H9 (cell line): ENCODE results near the gene LHPP. TPM values are rescaled to one million over a fixed set of nuclear protein-coding genes. Genes with fewer than 3 reads are reported as not detected.

ENCODE experiments used
- DNase-seq: peaks from one replicate; pipeline ENCODE4 v3.0.0-alpha.2; 2017
- H2AFZ ChIP-seq: one replicate; pipeline ENCODE4 v1.6.1; 2013; ENCODE audit warnings: mild to moderate bottlenecking, low read length, control low read depth, moderate library complexity
- H2AK5ac ChIP-seq: 2 replicates; pipeline ENCODE4 v1.6.1; 2013; ENCODE audit warnings: low read length, control low read depth, mixed read lengths; ENCODE audit not compliant: insufficient read length
- H2BK120ac ChIP-seq: one replicate; pipeline ENCODE4 v1.6.1; 2013; ENCODE audit warnings: low read depth, mild to moderate bottlenecking, low read length, control low read depth, inconsistent platforms; ENCODE audit not compliant: poor library complexity, severe bottlenecking
- H2BK12ac ChIP-seq: 2 replicates; pipeline ENCODE4 v1.6.1; 2013; ENCODE audit warnings: low read length, control low read depth, mixed read lengths, low read depth; ENCODE audit not compliant: insufficient read length
- H2BK15ac ChIP-seq: 2 replicates; pipeline ENCODE4 v1.6.1; 2013; ENCODE audit warnings: low read depth, low read length, control low read depth
- H2BK20ac ChIP-seq: one replicate; pipeline ENCODE4 v1.6.1; 2013; ENCODE audit warnings: low read depth, mild to moderate bottlenecking, low read length, control low read depth, inconsistent platforms; ENCODE audit not compliant: poor library complexity, severe bottlenecking
- H2BK5ac ChIP-seq: 2 replicates; pipeline ENCODE4 v1.6.1; 2013; ENCODE audit warnings: low read length, control low read depth, mixed read lengths; ENCODE audit not compliant: insufficient read length
- H3K14ac ChIP-seq: 2 replicates; pipeline ENCODE4 v1.6.1; 2013; ENCODE audit warnings: low read length, control low read depth; ENCODE audit not compliant: insufficient read depth
- H3K18ac ChIP-seq: 2 replicates; pipeline ENCODE4 v1.6.1; 2013; ENCODE audit warnings: low read depth, mild to moderate bottlenecking, mixed read lengths, low read length, control low read depth; ENCODE audit not compliant: insufficient read length
- H3K23ac ChIP-seq: 2 replicates; pipeline ENCODE4 v1.6.1; 2013; ENCODE audit warnings: low read length, control low read depth, mixed read lengths, low read depth; ENCODE audit not compliant: insufficient read length
- H3K23me2 ChIP-seq: 2 replicates; pipeline ENCODE4 v1.6.1; 2013; ENCODE audit warnings: low read depth, mild to moderate bottlenecking, mixed read lengths, low read length, control low read depth; ENCODE audit not compliant: insufficient read length, poor library complexity, severe bottlenecking
- H3K27ac ChIP-seq: 2 replicates; pipeline ENCODE4 v1.5.1; 2013; ENCODE audit warnings: low read length, control low read depth, mixed read lengths, low read depth; ENCODE audit not compliant: insufficient read length
- H3K27me3 ChIP-seq: 2 replicates; pipeline ENCODE4 v1.6.1; 2013; ENCODE audit warnings: low read length, control low read depth, inconsistent platforms; ENCODE audit not compliant: insufficient read depth
- H3K4ac ChIP-seq: 2 replicates; pipeline ENCODE4 v1.6.1; 2013; ENCODE audit warnings: low read depth, mild to moderate bottlenecking, control low read depth, inconsistent platforms, low read length, moderate library complexity
- H3K4me1 ChIP-seq: 2 replicates; pipeline ENCODE4 v1.6.1; 2013; ENCODE audit warnings: low read length, control low read depth, inconsistent platforms; ENCODE audit not compliant: insufficient read depth
- H3K4me2 ChIP-seq: 2 replicates; pipeline ENCODE4 v1.6.1; 2013; ENCODE audit warnings: low read length, control low read depth, mixed read lengths; ENCODE audit not compliant: insufficient read length, insufficient read depth
- H3K56ac ChIP-seq: 2 replicates; pipeline ENCODE4 v1.6.1; 2013; ENCODE audit warnings: low read depth, mild to moderate bottlenecking, mixed read lengths, low read length, control low read depth; ENCODE audit not compliant: insufficient read length
- H3K79me1 ChIP-seq: 2 replicates; pipeline ENCODE4 v1.6.1; 2013; ENCODE audit warnings: low read depth, mild to moderate bottlenecking, moderate library complexity, low read length, control low read depth, inconsistent platforms; ENCODE audit not compliant: insufficient read depth, poor library complexity, severe bottlenecking
- H3K79me2 ChIP-seq: 2 replicates; pipeline ENCODE4 v1.6.1; 2013; ENCODE audit warnings: low read length, control low read depth, inconsistent platforms; ENCODE audit not compliant: insufficient read depth
- H3K9ac ChIP-seq: 2 replicates; pipeline ENCODE4 v1.6.1; 2013; ENCODE audit warnings: low read length, control low read depth, mixed read lengths; ENCODE audit not compliant: insufficient read length; ENCODE audit errors: extremely low read depth
- H3K9me3 ChIP-seq: one replicate; pipeline ENCODE4 v1.6.1; 2013; ENCODE audit warnings: low read depth, low read length, inconsistent platforms; ENCODE audit not compliant: control insufficient read depth
- H3T11ph ChIP-seq: one replicate; pipeline ENCODE4 v1.6.1; 2013; ENCODE audit warnings: mild to moderate bottlenecking, low read length, control low read depth, inconsistent platforms
- H4K20me1 ChIP-seq: one replicate; pipeline ENCODE4 v1.6.1; 2013; ENCODE audit not compliant: control insufficient read depth, insufficient read length, insufficient read depth
- H4K5ac ChIP-seq: 2 replicates; pipeline ENCODE4 v1.6.1; 2013; ENCODE audit warnings: low read depth, mild to moderate bottlenecking, mixed read lengths, low read length, control low read depth; ENCODE audit not compliant: insufficient read length
- H4K8ac ChIP-seq: replicated peaks from 2 replicates; pipeline ENCODE4 v1.6.1; 2013; ENCODE audit warnings: low read length, control low read depth, mixed read lengths, low read depth; ENCODE audit not compliant: insufficient read length
- H4K91ac ChIP-seq: 2 replicates; pipeline ENCODE4 v1.6.1; 2013; ENCODE audit warnings: low read depth, mild to moderate bottlenecking, moderate library complexity, mixed read lengths, low read length, control low read depth; ENCODE audit not compliant: insufficient read length
- H3K27ac Mint-ChIP-seq, 3 experiments: 2 replicates in 2 of 3; 3 replicates in 1 of 3; pipeline ENCODE4 v1.8.0; 2020 to 2021; ENCODE audit warnings: mixed read lengths in 3 of 3, mild to moderate bottlenecking in 1 of 3, moderate library complexity in 1 of 3
- H3K27me3 Mint-ChIP-seq: 2 replicates; pipeline ENCODE4 v1.8.0; 2021; ENCODE audit warnings: low read depth, mild to moderate bottlenecking, moderate library complexity, mixed read lengths
- H3K36me3 Mint-ChIP-seq, 3 experiments: 2 replicates in 2 of 3; 3 replicates in 1 of 3; pipeline ENCODE4 v1.8.0; 2020 to 2021; ENCODE audit warnings: low read depth in 3 of 3, mixed read lengths in 3 of 3; ENCODE audit not compliant: insufficient read depth in 1 of 3
- H3K4me1 Mint-ChIP-seq, 2 experiments: 2 replicates each; pipeline ENCODE4 v1.8.0; 2020; ENCODE audit warnings: mixed read lengths in 2 of 2
- H3K4me3 Mint-ChIP-seq, 2 experiments: 2 replicates in 1 of 2; 3 replicates in 1 of 2; pipeline ENCODE4 v1.8.0; 2020 to 2021; ENCODE audit warnings: mild to moderate bottlenecking in 2 of 2, mixed read lengths in 2 of 2, moderate library complexity in 1 of 2
- H3K9me3 Mint-ChIP-seq, 2 experiments: 2 replicates in 1 of 2; 3 replicates in 1 of 2; pipeline ENCODE4 v1.8.0; 2020; ENCODE audit warnings: mild to moderate bottlenecking in 2 of 2, mixed read lengths in 2 of 2, moderate library complexity in 1 of 2
- CTCF ChIP-seq: fragments of 200-600 bp; sonication (generic); conservative IDR thresholded peaks from 3 replicates; pipeline ENCODE4 v1.8.0; 2021; ENCODE audit warnings: antibody characterized with exemption, mild to moderate bottlenecking
- WGBS: extraction: QIAGEN DNeasy Blood & Tissue Kit; methylation state at CpG from one replicate; pipeline ENCODE4 v1.1.7; 2013; ENCODE audit warnings: missing lambda C conversion rate, low lambda C conversion rate, mixed read lengths; ENCODE audit not compliant: insufficient read length; ENCODE audit errors: extremely low coverage; 5-methylcytosine and 5-hydroxymethylcytosine counted together
- total RNA-seq: library from RNA; stranded (reverse); gene quantifications from 2 replicates; pipeline ENCODE4 v1.2.1, GENCODE V29; 2021

LHPP gene
- total RNA-seq, 1 experiment from 2014 or later: 29.6 TPM

GRCh38 chr10:124640538-124641231 is 179.1 kb downstream of the LHPP start:
- H3K9ac ChIP-seq: no peak overlapping the region
- H3T11ph ChIP-seq: no peak overlapping the region
- no peaks in the 10 kb centered on the region for H3K4me1 ChIP-seq
- no peaks in the 10 kb centered on the region for H3K9me3 Mint-ChIP-seq
- H2BK120ac ChIP-seq: no peak overlapping the region
- H3K27ac Mint-ChIP-seq: peak overlapping the region in 1 of 3 experiments; percentile 20; a peak in 1 of 7 replicates
- no peak overlapping the region for H2BK5ac ChIP-seq
- TF ChIP-seq CTCF: no peak
- H3K4me1 Mint-ChIP-seq: peaks cover 3 to 11% of the 10 kb centered on the region in 2 experiments; a peak in 3 of 4 replicates
- no peaks in the 10 kb centered on the region for H3K23me2 ChIP-seq
- H4K8ac ChIP-seq: no peak overlapping the region
- no peaks in the 10 kb centered on the region for H4K20me1 ChIP-seq
- no peak overlapping the region for H2AFZ ChIP-seq
- H2BK20ac ChIP-seq: no peak overlapping the region
- H3K4me2 ChIP-seq: no peak overlapping the region
- no peak for DNase-seq
- no peak overlapping the region for H4K5ac ChIP-seq
- no peaks in the 10 kb centered on the region for H3K9me3 ChIP-seq
- no peak overlapping the region for H3K56ac ChIP-seq
- H2AK5ac ChIP-seq: no peak overlapping the region
- H3K27me3 ChIP-seq: no peaks in the 10 kb centered on the region
- no CpG with 5 or more reads among the region's 20 CpGs for WGBS
- no peaks in the 10 kb centered on the region for H3K27me3 Mint-ChIP-seq
- H2BK12ac ChIP-seq: no peak overlapping the region
- H2BK15ac ChIP-seq: no peak overlapping the region
- no peak overlapping the region for H3K18ac ChIP-seq
- no peak overlapping the region for H3K27ac ChIP-seq
- no peaks in the 10 kb centered on the region; a peak in 2 of 7 replicates for H3K36me3 Mint-ChIP-seq
- no peak overlapping the region for H3K14ac ChIP-seq
- no peak overlapping the region for H3K23ac ChIP-seq
- H4K91ac ChIP-seq: no peak overlapping the region
- no peaks in the 10 kb centered on the region for H3K79me1 ChIP-seq
- no peak overlapping the region for H3K4ac ChIP-seq
- no peak overlapping the region for H3K4me3 Mint-ChIP-seq
- 0 out of 2 replicates have a peak, but pooled peaks cover 3% of the 10 kb centered on the region for H3K79me2 ChIP-seq
